GM19193 (cell line): Measurements from ENCODE around the gene CD34.

Experiments used
- POLR2A ChIP-seq: IDR thresholded peaks from 4 replicates; pipeline ENCODE4 v1.6.1; 2011; ENCODE audit not compliant: insufficient read depth, insufficient read length; ENCODE audit errors: extremely low read depth

Gene CD34

DNA sequence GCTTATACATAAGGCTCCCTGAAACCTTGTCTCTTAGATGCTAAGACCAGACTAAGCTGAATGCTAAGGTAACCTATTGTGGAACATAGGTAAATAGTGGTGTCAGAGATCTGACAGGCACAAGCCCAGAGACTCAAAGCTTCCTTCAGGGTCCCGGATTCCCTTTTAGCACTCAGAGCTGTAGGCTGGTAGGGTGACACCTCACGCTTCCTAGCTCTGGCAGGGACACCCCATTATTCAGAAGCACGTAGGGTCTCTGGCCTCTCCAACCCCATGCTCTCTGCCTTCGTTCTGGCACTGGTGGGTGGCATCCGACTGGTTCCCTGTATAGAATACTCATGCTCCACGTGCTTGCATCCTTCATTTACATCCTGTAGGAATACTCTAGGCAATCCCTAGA lies 68.4 kb downstream of the CD34 start:
- TF ChIP-seq POLR2A = no peak

DNA sequence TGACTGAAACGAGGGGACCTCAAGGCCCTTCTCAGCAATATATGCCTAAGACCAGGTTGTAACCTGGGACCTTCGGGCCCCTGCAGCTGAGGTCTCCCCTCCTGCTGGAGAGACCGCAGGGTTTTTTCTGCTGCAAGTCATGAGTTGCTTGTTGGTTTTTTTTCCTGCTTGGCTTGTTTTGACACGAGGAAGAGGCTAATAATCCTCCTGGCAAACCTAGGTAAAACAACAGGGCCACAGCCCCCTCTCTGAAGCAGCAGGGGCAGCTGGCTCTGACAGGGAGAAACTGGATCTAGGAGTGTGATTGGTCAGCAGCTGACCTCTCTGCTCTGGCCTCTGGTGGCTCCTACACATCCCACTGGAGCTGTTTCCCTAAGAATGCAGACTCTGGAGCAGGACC lies 69.0 kb downstream of the CD34 start:
- TF ChIP-seq POLR2A = no peak

DNA sequence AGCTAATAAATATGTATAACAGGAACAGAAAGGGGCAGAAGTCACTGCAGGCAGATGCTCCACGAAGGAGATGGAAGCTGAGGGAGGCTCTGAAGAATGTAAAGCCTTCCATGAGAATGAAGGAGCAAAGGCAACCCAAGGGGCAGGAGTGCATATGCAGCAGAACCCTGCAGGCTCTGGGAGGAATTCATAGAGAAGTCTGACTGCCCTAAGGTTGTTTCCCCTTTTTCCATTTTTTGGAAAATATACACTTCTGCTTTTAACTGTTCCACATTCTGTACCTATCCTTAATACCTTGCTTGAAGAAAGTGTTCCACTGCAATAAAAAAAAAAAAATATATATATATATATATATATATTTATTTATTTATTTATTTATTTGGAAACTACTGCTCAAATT lies 69.6 kb downstream of the CD34 start:
- no peak for TF ChIP-seq POLR2A

DNA sequence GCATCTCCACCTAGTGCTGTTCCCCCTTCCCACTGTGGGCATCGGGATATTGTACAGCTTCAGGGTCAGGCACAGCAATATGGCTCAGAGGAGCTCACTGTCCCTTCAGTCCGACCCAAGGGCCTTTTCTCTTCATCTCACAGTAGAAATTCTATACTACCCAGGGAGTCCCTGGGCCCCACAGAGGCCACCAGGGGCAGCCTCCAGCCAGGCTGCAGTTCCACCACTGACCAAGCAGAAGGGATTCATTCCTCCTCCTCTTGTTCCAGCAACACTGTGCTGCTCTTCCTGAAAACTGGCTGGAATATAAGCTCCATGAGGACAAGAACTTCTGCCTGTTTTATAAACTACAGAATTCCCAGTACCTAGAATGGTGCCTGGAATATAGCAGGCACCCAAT lies 70.5 kb downstream of the CD34 start:
- TF ChIP-seq POLR2A = no peak

DNA sequence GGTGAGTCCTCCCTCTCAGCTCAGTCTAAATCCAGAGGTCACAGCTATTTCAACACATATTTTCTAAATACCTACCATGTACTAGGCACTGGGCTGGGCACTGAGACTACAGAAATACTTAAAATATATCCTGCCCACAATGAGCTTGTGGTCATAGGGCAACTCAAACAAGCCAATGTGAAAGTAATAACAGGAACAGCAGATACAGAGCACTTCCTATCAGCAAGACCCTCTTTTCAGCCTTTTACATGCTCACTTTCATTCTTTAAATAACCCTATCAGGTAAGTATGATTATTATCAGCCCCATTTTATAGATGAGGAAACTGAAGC lies 71.9 kb downstream of the CD34 start:
- no peak for TF ChIP-seq POLR2A

DNA sequence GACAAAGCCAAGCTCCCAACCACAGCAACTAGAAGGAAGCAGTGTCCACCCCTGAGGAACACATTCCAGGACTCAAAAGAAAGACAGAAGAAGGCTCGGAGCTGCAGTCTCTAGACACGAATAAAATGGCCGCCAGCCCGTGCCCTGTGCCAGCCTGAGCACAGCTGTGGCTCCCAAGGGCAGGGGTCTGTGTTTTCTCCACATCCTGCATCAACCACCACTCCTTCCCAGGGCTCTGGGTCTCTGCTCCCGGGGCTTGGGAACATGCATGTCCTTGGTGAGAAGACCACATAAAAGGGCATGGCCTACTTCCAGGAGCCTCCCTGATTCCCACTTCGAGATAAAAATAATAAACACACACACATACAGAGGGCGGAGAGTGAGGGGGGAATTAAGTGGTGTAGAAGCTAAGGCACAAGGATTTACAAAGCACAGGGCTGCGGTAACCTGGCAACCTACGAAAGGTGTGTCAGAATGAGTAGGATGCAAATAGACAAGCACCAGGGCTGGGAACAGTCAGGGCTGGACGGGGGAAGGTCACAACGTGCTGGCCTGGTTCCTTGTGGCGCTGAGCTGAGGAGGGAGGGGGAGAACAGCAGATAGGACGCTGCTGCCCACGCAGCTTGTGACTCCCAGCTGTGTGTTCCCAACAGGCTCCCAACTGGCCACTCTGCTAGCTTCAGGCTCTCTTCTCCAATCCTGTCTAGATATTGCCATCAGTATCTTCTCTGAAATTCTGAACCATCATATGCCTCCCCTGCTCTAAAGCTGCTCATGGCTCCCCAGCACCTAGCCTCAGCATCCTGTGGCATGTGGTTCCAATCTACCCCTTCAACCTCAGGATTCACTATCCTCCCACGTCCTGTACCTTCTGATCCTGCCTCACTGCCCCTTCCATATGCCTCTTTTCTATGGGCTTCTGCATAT lies 72.5 kb downstream of the CD34 start:
- no peak for TF ChIP-seq POLR2A

DNA sequence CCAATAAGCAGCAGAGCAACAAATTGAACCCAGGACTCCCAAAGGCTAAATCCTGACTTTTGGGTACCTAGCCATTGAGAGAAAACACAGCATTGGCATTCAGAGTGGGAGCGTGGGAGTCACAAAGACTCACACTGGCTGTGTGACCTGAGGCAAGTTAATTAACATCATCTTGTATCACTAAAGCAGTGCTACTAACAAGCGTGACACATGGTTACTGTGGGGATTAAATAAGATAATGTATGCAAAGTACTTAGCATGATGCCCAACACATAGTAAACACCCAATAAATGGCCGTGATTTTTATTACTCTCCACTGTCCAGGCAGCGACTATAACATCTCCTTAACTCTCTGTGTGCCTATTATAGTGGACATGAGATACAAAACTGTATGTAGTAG lies 73.3 kb downstream of the CD34 start:
- TF ChIP-seq POLR2A = no peak

DNA sequence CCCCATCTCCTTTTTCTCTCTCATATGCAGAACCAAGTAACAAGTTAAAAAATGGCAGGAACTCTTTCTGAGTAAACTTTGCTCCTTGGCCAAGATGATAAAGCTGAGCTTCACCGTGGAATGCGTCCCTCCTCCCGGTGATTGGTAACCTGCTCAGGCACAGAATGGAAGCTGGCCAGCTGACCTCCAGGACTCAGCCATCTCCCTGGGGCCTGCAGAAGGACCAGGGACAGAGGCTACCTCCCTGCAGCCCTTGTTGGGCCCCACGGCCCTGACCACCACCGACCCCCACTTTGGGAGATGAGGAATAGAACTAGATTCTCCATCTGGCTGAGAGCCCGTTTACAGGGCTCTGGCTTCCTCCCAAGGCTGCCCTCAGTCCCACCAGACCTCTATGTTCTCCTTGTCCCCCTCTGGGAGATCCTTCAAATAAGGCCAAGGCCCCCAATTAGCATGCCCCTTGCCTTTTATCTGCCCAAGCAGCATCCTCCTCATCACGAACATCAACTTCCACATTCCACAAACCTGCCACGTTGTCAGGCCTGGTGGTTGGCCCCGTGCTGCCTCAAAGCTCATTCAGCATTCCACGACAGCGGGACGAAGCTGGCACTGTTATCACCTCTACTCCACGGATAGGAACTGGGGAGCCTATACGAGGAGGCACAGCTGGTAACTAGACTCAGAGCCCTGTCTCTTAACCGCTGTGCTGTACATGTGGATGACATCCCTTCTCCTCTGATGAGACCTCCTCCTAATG lies 74.2 kb downstream of the CD34 start:
- no peak for TF ChIP-seq POLR2A

DNA sequence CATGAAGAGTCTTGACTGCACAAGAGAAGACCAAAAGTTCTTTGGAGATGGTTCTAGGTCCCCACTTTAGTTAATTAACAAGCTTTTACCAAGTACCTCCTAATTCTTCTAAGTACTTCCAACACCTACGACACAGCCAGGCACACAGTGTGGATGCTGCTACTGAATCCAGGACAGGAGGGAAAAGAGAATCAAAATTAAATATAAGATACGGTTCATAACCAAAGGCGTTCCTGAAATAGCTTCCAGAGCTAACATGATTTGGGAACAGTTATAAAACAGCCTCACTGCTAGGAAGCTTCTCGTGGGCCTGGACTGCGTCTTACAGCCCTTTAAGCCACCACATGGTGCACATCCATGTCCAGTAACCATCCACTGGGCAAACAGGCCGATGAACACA lies 75.0 kb downstream of the CD34 start:
- TF ChIP-seq POLR2A = no peak

DNA sequence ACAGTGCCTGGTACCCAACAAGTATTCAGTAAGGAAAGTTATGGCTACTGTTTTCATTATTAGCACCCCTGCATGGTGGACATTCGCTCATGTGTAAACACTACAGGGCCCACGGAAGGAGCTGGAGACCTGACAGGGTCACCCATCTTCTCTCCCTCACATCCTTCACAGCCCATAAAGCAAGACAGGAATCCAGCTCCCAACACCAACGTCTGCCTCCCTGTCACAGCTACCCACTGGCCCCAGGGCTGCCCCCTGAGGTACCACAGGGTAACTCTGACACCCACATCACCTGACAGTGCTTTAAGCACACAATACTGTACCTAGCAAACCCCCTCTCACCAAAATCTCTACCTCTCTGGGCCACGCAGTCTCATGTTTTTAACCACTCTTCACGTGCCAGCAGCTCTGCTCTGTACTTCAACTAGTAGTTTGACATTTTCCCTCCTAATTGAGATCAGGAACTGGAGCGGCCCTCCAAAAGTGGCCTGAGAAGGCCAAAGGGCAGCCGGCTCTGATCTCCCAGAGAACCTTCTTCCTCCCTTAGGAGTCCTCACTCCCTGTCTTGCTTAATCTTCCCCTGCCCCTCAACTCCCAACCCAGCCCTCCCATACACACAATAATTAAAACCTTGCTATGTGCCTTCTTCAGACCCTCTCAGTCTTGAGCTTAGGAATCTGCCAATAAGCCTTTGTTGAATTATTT lies 76.8 kb downstream of the CD34 start:
- TF ChIP-seq POLR2A = no peak

DNA sequence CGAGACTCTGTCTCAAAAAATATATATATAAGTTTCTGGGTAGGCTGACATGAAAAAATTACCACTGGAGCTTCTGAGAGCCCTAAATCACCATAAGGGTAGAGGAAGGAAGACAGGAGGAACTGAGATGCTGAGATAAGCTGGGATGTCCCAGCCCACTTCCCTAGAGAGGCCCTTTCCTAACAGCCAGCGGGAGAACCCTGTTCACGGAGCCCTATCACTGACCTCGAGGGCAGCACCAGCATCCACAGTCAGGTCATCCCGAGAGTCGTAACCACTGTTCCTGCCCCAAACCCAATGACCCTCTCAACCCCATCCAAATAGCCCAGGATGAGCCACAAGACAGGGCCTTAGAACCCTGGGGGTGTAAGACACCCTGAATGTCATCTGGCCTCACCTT lies 77.5 kb downstream of the CD34 start:
- no peak for TF ChIP-seq POLR2A

DNA sequence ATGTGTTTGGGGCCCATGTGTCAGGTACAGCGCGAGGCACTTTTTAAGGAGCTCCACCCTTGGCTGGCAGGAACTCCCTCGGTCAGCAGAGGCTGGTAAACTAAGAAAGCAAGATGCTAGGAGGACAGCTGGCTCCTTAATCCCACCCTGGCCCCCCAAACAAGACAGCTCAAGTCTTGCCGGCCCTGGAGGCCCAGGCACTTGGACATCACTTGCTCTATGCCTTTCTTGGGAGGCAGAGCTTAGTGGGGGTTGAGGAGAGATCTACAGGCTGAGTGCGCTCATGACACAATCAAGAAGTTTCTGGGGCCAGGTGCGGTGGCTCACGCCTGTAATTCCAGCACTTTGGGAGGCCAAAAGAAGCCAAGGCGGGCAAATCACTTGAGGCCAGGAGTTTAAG lies 78.1 kb downstream of the CD34 start:
- no peak for TF ChIP-seq POLR2A

DNA sequence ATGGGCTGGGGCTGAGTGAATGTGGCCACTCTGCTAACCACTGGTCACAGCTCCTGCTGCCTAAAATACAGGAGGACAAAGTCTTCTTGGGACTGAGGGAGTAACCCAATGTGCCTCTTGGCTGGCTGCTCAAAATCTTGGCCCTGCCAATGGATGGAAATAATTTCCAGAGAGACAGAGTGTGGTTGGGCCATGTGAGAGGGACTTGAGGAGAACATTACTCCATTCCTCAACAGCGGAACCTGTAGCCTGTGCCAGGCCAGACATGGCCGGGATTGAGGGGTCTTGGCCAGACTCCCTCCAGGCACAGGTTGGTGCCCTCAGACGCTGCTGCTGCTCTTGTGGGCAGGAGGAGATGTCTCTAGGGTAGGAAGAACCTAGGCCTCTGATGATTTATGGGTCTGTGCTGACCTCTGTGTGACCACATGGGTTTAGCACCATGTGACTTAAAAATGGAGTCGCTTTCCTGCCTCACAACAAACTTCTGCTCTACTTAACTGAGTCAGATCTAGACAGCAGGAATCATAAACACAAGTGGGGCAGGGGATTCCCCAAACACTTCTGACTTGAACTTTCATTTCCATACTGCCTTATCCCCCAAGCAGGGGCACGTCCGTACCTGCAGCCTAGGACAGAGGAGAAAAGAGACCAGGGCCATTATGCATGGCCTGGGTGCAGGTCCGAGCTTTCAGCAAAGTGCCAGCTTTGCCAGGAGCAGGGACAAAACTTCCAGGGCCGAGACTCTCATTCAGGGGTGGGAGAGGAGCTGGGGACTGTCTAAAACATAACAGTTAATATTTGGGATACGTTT lies 79.2 kb downstream of the CD34 start:
- TF ChIP-seq POLR2A = peak; percentile 31
